Activated CD4-positive, CD25-positive, alpha-beta regulatory T cell treated with anti-CD3 and anti-CD28 coated beads, Interleukin-2, amount 50 U/mL, for 16 hours (primary cell): ENCODE measurements around the gene RPS5.
"Not testable (repeated sequence)": the region's sequence is repeated elsewhere in the genome, so short reads cannot be mapped to it uniquely, and the experiment has no call there.

ENCODE experiments used
- DNase-seq: peaks from one replicate; pipeline ENCODE4 v3.0.0-alpha.2; 2020; ENCODE audit warnings: low read depth, low spot score

The RPS5 gene

DNA sequence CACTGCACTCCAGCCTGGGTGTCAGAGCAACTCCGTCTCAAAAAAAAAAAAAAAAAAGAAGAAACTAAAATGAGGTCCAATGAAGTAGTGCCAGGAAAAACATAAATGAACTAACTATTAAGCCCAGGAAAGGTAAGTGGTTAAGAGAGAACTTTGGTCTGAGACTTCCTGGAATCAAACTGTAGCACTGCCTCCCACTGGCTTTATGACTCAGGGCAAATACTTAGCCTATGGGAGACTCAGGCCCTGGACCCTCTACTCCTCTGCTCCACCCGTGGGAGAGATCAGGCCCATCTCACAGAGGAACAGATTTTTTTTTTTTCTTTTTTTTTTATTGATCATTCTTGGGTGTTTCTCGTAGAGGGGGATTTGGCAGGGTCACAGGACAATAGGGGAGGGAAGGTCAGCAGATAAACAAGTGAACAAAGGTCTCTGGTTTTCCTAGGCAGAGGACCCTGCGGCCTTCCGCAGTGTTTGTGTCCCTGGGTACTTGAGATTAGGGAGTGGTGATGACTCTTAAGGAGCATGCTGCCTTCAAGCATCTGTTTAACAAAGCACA, 16.9 kb downstream of the RPS5 start:
- DNase-seq = not testable (repeated sequence)

DNA sequence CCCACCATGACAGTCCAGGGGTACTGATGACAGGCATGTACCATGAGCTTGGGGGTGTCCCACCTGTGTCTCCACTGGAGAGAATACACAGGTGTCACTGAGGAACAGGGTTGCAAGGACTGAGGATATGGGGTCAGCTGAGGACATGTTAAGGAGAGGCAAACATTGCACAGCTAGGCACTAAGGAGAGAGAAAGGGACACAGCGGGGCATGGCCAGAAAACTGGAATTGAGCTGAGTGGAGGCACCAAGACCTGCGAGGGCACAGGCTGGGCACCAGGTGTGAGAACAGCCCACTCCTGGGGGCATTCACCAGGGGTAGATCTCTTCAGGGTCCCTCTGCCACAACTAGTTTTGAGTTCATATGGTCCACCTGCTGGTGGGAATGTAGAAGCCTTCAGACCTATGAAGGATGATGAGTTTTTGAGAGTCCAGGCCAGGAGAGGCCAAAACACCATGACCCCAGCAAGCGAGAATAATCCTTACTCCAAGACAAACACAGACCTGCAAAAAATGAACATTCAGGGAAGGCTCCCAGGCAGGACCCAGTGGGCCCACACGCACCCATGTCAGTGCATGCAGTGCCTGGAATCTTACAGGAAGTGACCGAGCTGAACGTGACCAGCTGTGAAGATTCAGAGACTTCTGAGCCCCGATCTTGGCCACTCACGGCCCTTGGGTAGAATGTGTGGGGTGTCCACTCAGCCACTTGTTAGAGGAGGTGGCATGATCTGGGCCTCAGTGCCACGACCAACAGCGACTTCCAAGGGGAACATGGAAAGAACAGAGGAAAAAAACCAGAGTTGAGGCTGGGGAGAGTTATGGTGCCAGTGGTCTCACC, 20.0 kb downstream of the RPS5 start:
- no peak for DNase-seq

DNA sequence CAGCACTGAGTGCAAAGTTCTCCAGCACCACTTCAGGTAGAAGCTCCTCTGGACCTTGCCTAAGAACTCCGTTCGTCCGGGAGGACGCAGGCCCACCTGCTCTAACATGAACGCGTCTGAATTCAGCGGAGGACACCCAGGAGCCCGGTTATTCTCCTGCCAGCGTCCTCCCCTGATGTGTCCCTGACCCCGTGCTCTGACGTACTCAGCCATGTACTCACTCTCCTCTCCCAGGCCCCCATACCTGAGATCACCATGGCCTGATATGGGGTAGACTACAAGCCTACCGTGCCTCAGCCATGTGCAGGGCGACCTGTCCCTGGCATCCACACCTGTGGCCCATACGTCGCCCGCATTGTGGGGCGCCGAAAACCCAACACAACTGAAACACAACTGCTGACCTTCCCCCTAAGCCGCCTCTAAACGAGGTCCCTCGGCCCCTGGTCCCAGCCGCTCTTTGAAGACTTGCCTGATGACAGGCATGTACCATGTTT, 20.6 kb downstream of the RPS5 start:
- no peak for DNase-seq

- DNase-seq = peak; percentile 89
Observed at GRCh38 chr19:58408152-58409009, 21.3 kb downstream of the RPS5 start, which contains the start of gene ZNF584. TSS of gene ZNF584 (plus strand) at chr19:58408649. CDS start at chr19:58409148, 499 bp downstream.

DNA sequence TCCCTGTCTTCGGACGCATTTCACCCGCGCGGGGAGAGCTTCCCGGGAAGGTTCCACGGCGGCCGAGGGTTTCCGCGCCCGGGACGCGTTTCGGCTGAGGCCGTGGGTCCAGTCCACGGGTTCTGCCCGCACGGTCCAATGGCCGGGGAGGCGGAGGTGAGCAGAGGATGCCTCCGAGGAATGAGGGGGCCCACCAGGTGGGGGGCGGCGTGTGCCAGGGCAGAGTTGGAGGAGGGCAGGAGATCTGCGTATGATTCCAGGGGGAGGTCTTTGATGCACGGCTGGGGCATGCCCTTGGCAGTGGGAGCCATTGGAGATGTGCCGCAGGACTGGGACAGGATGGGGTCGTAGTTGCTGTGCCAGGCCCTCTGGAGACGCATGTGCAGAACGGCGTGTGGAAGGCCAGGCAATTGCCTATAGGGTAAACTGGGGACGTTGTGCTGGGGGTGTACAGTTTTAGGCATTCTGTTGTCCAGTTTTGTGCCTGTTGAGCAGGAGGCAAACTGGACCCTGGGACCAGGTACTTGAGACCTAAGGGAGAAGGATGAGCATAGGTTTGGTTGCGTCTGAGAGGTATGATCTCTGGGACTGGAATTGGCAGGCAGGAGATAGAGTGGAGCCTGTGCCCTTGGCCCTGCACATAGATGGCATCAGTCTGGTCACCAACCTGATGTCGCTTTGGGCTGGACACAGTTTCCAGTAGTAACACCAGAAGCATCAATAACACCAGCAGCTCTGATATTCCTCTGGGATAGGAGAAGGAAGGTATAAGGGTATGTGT, 22.1 kb downstream of the RPS5 start:
- no peak for DNase-seq

GRCh38 chr19:58416604-58417003, 29.5 kb downstream of the RPS5 start:
- no peak for DNase-seq

DNA sequence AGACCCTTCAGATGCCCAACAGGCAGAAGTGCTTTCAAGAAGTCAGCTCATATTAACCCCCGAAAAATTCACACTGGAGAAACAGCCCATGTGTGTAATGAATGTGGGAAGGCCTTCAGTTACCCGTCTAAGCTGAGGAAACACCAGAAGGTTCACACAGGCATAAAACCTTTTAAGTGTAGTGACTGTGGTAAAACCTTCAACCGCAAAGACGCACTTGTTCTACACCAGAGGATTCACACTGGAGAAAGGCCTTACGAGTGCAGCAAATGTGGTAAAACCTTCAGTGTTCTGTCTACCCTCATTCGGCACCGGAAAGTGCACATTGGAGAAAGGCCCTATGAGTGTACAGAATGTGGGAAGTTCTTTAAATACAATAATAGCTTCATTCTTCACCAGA, 30.0 kb downstream of the RPS5 start:
- DNase-seq = no peak

DNA sequence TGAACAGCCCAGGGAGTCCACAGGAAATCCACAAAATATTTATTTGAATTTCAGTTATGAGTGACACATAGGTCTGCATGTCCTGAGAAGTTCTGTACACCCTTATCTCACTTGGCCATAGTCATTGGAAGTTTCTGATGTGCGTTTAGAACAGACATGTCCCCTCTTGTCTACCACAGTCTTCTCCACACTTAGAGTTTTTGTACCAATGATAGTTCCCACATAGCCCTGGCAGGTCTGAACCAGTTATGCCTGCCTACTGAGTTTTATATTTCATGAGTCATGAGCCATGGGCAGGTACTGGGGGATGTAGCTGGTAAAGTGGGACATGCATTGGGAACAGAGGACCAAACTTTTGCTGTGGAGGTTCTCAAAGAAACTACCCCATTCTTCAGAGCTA, 41.5 kb downstream of the RPS5 start:
- no peak for DNase-seq

DNA sequence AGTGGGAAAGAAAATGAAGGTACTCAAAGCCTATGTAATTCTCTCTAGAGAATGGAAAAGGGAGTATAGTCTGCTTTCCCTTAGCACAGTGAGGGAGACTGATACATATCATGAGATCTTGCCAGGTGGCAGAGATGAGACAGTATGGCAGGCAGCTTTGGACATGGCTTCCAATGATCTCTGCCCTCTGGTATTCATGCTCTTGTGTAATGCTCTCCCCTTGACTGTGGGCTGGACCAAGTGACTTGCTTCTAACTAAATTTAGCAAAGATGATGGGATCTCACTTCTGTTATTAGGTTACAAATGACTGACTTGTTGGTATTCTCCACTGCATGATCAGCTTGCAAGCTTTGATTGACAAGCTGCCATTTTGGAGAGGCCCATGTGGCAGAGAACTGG, 42.7 kb downstream of the RPS5 start:
- no peak for DNase-seq

DNA sequence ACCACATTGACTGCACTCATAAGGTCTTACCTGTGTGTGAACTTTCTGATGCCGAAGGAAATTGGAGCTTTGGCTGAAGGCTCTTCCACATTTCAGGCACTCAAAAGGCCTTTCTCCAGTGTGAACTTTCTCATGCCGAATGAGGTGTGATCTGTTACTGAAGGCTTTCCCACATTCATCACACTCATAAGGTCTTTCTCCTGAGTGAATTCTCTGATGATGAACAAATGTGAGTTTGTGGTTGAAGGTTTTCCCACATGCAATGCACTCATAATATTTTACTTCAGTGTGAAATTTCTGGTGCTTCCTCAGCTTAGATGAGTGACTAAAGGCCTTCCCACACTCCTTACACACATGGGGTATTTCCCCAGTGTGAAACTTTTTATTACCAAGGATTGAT, 47.1 kb downstream of the RPS5 start:
- no peak for DNase-seq

DNA sequence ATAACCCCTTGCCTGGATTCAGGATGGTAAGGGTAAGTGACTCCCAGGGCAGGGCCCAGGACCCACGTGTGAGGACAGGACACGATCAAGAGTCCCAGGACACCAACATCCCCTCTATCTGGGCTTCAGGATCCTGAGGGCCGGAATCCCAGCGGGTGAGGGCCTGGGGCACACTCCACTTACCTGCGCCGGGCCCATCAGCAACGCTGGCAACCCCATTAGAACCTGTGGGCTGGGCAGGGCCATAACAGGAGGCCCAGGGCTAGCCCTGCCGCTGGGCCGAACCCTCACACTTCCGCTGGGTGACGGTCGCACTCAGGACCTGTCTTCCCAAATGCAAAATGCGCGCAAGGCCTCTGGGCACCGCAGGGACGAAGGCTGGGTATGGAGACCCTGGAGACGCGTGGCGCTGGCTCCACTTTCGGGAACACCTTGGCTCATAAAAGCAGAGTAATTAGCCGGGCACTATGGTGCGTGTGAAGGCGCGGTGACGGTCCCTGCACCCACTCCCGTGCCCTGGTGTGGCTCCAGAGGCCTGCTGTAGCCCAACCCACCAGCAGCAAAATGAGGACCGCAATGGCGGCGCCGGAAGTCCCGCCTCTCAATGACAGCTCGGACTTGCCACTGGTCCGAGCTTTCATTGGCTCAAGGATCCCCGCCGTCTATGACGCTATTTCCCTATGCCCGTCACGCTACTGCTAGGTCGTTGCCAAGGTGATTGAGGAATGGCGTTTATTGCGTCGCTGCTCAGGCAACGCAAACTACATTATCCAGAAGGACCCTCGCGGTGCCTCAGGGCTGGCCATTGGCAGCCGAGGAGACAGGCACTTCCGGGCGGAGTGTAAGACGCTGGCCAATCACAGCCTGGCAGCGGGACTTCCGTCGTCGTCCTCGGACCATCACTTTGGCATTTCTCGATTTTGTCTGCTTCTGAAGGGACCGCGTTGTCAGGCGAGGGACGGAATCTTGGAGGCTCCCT, 52.8 kb downstream of the RPS5 start, which contains the start of gene ZNF132:
TSS of gene ZNF132 (minus strand) at position 578 of the 979 bp plus-strand sequence. CDS start at position 246, 332 bp downstream.
- DNase-seq = peak; percentile 93

GRCh38 chr19:58440556-58440955, 53.5 kb downstream of the RPS5 start:
- DNase-seq = no peak

GRCh38 chr19:58442986-58443385, 55.9 kb downstream of the RPS5 start:
- DNase-seq = not testable (repeated sequence)
